HEK293 (cell line): ENCODE results near the gene ZNF143.
A peak's percentile ranks its signal among the peaks of the same experiment; 100 is the strongest.
"Not testable (repeated sequence)": the region's sequence is repeated elsewhere in the genome, so short reads cannot be mapped to it uniquely, and the experiment has no call there.

ENCODE experiments used
- CTCF ChIA-PET: fragments of 350-600 bp; formaldehyde crosslinking; extraction: SDS; loops from one replicate; lab custom pipeline; 2021; ENCODE audit warnings: antibody characterized with exemption; lab: Yijun Ruan, JAX
- POLR2A ChIA-PET: fragments of 300-600 bp; formaldehyde crosslinking; extraction: SDS; loops from one replicate; lab custom pipeline; 2020; ENCODE audit warnings: antibody characterized with exemption, inconsistent platforms; lab: Yijun Ruan, JAX
- H3K27ac ChIP-seq: fragments of 200-500 bp; sonication (Bioruptor generic); 2 replicates; pipeline ENCODE4 v1.5.1; 2014; ENCODE audit warnings: low read depth, low read length, control low read depth, inconsistent platforms; ENCODE audit errors: extremely low read depth
- H3K36me3 ChIP-seq, 2 experiments: fragments of 200-500 bp in 1 of 2; sonication (Bioruptor generic) in 1 of 2; 1 replicate in 1 of 2; 2 replicates in 1 of 2; pipeline ENCODE4 v1.5.1; 2014 to 2017; ENCODE audit warnings: inconsistent platforms in 2 of 2, low read length in 2 of 2; ENCODE audit not compliant: control insufficient read depth in 2 of 2, insufficient read depth in 1 of 2
- H3K4me1 ChIP-seq: fragments of 200-500 bp; sonication (Bioruptor generic); 2 replicates; pipeline ENCODE4 v1.5.1; 2014; ENCODE audit warnings: mild to moderate bottlenecking, low read length, inconsistent platforms; ENCODE audit not compliant: control insufficient read depth, insufficient read depth
- H3K4me3 ChIP-seq: 2 replicates; pipeline ENCODE4 v1.5.1; 2011; ENCODE audit warnings: low read depth, mild to moderate bottlenecking, control low read depth, low read length, moderate library complexity
- H3K9me3 ChIP-seq: fragments of 200-500 bp; sonication (Bioruptor generic); 2 replicates; pipeline ENCODE4 v1.5.1; 2014; ENCODE audit warnings: low read depth, low read length, inconsistent platforms; ENCODE audit not compliant: control insufficient read depth, insufficient read depth
- GLIS2 ChIP-seq: fragments of 450-650 bp; formaldehyde crosslinking; IDR thresholded peaks from 2 replicates; pipeline ENCODE4 v1.5.1; 2016; ENCODE audit warnings: missing biosample characterization, missing genetic modification characterization
- INSM2 ChIP-seq: fragments of 450-650 bp; formaldehyde crosslinking; IDR thresholded peaks from 2 replicates; pipeline ENCODE4 v1.5.1; 2016; ENCODE audit warnings: missing biosample characterization, missing genetic modification characterization
- REPIN1 ChIP-seq: fragments of 450-650 bp; formaldehyde crosslinking; IDR thresholded peaks from 2 replicates; pipeline ENCODE4 v1.5.1; 2017; ENCODE audit warnings: missing biosample characterization, missing genetic modification characterization, low read depth
- SCRT2 ChIP-seq: fragments of 450-650 bp; formaldehyde crosslinking; IDR thresholded peaks from 2 replicates; pipeline ENCODE4 v1.5.1; 2016; ENCODE audit warnings: missing biosample characterization, missing genetic modification characterization
- ZBTB1 ChIP-seq: fragments of 450-650 bp; formaldehyde crosslinking; IDR thresholded peaks from 2 replicates; pipeline ENCODE4 v1.5.1; 2016; ENCODE audit warnings: missing biosample characterization, missing genetic modification characterization
- ZNF138 ChIP-seq: fragments of 450-650 bp; formaldehyde crosslinking; IDR thresholded peaks from 2 replicates; pipeline ENCODE4 v1.5.1; 2016; ENCODE audit warnings: missing biosample characterization, missing genetic modification characterization, borderline replicate concordance
- ZNF239 ChIP-seq: fragments of 450-650 bp; formaldehyde crosslinking; IDR thresholded peaks from 2 replicates; pipeline ENCODE4 v1.5.1; 2016; ENCODE audit warnings: missing biosample characterization, missing genetic modification characterization
- ZNF266 ChIP-seq: fragments of 450-650 bp; formaldehyde crosslinking; IDR thresholded peaks from 2 replicates; pipeline ENCODE4 v1.5.1; 2016; ENCODE audit warnings: missing biosample characterization, missing genetic modification characterization, low read depth
- ZNF302 ChIP-seq: fragments of 450-650 bp; formaldehyde crosslinking; IDR thresholded peaks from 2 replicates; pipeline ENCODE4 v1.5.1; 2016; ENCODE audit warnings: missing biosample characterization, missing genetic modification characterization, low read depth
- ZNF404 ChIP-seq: fragments of 450-650 bp; formaldehyde crosslinking; IDR thresholded peaks from 2 replicates; pipeline ENCODE4 v1.5.1; 2017; ENCODE audit warnings: missing biosample characterization, missing genetic modification characterization
- ZNF514 ChIP-seq: fragments of 450-650 bp; formaldehyde crosslinking; IDR thresholded peaks from 2 replicates; pipeline ENCODE4 v1.5.1; 2016; ENCODE audit warnings: missing biosample characterization, missing genetic modification characterization
- ZNF529 ChIP-seq: fragments of 450-650 bp; formaldehyde crosslinking; IDR thresholded peaks from 2 replicates; pipeline ENCODE4 v1.5.1; 2017; ENCODE audit warnings: missing genetic modification characterization, missing biosample characterization; ENCODE audit not compliant: insufficient replicate concordance
- ZNF658 ChIP-seq: fragments of 450-650 bp; formaldehyde crosslinking; IDR thresholded peaks from 2 replicates; pipeline ENCODE4; 2016; ENCODE audit warnings: missing biosample characterization, missing genetic modification characterization
- ZNF76 ChIP-seq: fragments of 450-650 bp; formaldehyde crosslinking; IDR thresholded peaks from 2 replicates; pipeline ENCODE4; 2016; ENCODE audit warnings: low read depth, missing biosample characterization, missing genetic modification characterization, borderline replicate concordance

The ZNF143 gene

GRCh38 chr11:9509041-9509440 is 48.2 kb downstream of the ZNF143 start:
- ChIA-PET CTCF (no interaction called here), POLR2A (no interaction called here)
- TF ChIP-seq GLIS2 (tag by site-specific recombination) (no peak), ZNF514 (tag by site-specific recombination) (no peak), ZNF529 (tag by site-specific recombination) (no peak), ZNF658 (tag by site-specific recombination) (no peak), ZNF239 (tag by site-specific recombination) (no peak), INSM2 (no peak)
- H3K4me3 ChIP-seq: no peak overlapping the region
- no peak overlapping the region for H3K27ac ChIP-seq
- no peaks in the 10 kb centered on the region for H3K4me1 ChIP-seq
- peaks cover 8 to 32% of the 10 kb centered on the region in 2 experiments for H3K36me3 ChIP-seq
- no peaks in the 10 kb centered on the region for H3K9me3 ChIP-seq

- POLR2A ChIA-PET: no interaction called here
- CTCF ChIA-PET: interaction anchor here (0.5 kb wide), 1 partner anchor 228 kb away, joined by 4 read pairs; no protein-coding TSS in a partner anchor
- Histone ChIP-seq H3K27ac (no peak overlapping the region), H3K9me3 (no peaks in the 10 kb centered on the region), H3K36me3 (peaks cover 12 to 49% of the 10 kb centered on the region in 2 experiments), H3K4me1 (no peaks in the 10 kb centered on the region), H3K4me3 (no peak overlapping the region)
- peak; percentile 14; the same call in 1 of the 2 replicates for TF ChIP-seq SCRT2 (tag by site-specific recombination)
- no peak for TF ChIP-seq ZBTB1 (tag by site-specific recombination)
Observed at GRCh38 chr11:9512370-9513019, 51.7 kb downstream of the ZNF143 start.

- H3K4me3 ChIP-seq, H3K27ac ChIP-seq, H3K9me3 ChIP-seq, CTCF ChIA-PET, H3K4me1 ChIP-seq, POLR2A ChIA-PET: not testable (repeated sequence)
- peaks cover 7 to 44% of the 10 kb centered on the region in 2 experiments; a peak in 2 of 3 replicates for H3K36me3 ChIP-seq
Observed at GRCh38 chr11:9514576-9514975, 53.8 kb downstream of the ZNF143 start.

- POLR2A ChIA-PET: no interaction called here
- no peak for TF ChIP-seq ZNF266 (tag by site-specific recombination)
- no peak for TF ChIP-seq ZNF302 (tag by site-specific recombination)
- TF ChIP-seq SCRT2 (tag by site-specific recombination): peak; percentile 42; the same call in 1 of the 2 replicates
- TF ChIP-seq ZNF138 (tag by site-specific recombination): no peak
- no peak for TF ChIP-seq ZNF404 (tag by site-specific recombination)
- TF ChIP-seq ZNF76 (tag by site-specific recombination): no peak
- TF ChIP-seq REPIN1: no peak
- CTCF ChIA-PET: interaction anchor here (0.6 to 2.0 kb wide), 4 partner anchors 9 to 386 kb away, joined by 3 to 12 read pairs (median 7); no protein-coding TSS in a partner anchor
- H3K9me3 ChIP-seq: no peaks in the 10 kb centered on the region
- H3K36me3 ChIP-seq: peaks cover 7 to 42% of the 10 kb centered on the region in 2 experiments; a peak in 2 of 3 replicates
- H3K27ac ChIP-seq: no peak overlapping the region
- H3K4me1 ChIP-seq: no peaks in the 10 kb centered on the region
- no peak overlapping the region for H3K4me3 ChIP-seq
Observed at GRCh38 chr11:9516113-9516512, 55.3 kb downstream of the ZNF143 start.
